Endothelial cell of hepatic sinusoid (primary cell): Measurements from ENCODE around the gene DPP6.

Experiments used
- in situ Hi-C: cut with HindIII; loops from 2 replicates; pipeline ENCODE4 v1.10.0; 2017; ENCODE audit warnings: low sequenced_read_pairs

DPP6 gene

DNA sequence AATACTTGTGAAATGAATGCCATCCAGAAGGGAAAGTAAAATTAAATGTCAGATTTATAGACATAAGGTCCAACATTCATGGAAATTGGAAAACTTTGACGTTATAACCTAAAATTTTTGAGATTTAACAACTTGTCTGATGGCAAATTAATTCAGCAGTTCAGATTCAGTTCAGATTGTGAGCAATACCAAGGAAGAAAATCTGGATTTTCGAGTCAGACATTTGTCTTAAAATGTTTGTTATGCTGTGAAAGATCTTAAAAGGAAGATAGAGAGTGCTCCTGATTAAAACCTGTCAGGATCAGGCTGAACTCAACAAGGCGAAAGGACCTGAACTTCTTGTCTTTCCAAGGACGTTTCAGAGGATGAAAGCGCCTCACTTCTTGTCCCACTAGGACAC lies 629.8 kb downstream of the DPP6 start:
- in situ Hi-C loops = no loop called here

DNA sequence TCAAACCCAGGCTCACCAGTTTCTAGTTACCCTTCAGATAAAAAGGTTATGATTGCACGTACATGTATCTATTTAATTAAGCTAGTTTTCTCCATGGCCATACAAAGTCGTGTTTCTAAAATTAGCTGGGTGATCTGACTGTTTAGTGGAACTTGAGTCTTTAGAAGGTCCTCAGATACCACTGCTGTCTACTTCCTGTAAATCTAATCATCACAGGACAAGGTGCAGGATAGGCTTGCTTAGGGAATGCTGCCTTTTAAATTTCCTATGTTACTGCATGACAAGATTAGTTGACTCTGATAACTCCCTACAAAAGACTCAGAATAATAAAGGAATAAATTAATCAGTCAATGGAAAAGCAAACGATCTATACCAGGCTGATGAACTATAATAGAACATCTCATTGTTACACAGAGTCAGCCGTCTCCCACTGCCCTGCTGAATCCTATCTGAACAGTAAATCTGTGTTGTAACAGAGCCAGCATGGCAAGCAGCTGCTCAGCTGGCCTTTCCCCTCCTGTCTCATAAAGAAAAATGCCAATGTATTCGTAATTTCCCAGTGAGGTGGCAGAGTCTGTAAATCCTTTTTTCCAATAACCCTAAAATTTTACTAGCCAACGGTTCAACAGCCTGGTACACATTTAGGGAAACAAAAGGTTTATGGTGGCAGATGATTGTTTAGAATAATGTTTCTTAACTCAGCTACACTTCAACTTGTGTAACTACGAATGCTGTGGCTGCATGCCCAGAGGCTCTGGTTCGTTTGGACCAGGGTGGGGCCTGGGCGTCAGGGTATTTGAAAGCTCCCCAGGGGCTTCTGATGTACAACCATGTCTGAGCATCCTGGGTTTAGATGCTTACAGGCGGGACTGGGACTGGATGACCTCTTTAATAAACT lies 632.7 kb downstream of the DPP6 start:
- in situ Hi-C loops = no loop called here

DNA sequence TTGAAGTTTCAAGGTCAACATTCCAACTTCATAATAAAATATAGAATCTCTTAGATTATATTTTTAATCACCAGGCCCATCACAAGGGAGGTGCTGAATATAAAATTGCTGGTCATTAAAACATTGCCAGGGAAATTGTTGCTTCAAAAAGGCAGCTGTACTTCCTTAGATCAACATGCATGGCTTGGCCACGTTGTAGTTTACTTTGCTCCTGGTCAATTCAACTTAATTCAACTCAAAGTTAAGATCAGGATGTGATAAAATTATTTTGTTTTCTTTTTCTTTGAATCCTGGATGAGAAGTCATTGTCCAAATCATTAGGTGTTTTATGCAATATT lies 633.3 kb downstream of the DPP6 start:
- in situ Hi-C loops = no loop called here

DNA sequence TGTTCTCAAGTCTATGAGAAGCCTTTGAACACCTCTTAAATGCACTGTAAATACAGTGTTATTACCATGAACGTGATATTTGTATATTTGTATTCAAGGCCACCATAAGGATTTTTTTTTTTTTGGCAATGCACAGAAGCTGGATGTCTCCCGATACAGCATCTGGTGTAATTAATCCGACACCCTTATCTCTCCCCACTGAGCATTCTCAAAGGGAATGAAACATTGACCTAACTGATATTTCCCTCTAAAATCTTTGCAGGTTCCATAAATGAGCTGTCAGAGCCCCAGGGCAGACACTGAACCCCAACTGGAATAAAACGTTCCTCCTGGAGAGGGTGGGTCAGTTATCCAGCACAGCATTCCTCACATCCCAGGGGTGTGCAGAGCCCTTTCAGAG lies 634.1 kb downstream of the DPP6 start:
- in situ Hi-C loops = no loop called here

DNA sequence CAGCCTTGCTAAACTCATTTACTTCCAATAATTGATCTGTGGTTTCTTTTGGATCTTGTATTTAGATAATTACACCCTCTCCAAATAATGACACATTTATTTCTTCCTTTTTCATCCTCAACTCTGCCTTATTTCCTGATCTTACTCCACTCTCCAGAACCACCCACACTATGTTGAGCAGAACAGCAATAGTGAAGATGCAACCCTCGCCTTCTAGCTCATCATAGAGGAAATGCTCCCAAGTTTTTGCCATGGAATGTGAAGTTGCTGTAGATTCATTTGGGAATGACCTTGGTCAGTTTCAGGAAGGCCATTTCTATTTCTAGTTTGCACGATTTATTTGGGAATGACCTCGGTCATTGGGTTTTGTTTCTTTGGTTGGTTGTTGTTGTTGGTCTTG lies 636.8 kb downstream of the DPP6 start:
- in situ Hi-C loops = no loop called here

DNA sequence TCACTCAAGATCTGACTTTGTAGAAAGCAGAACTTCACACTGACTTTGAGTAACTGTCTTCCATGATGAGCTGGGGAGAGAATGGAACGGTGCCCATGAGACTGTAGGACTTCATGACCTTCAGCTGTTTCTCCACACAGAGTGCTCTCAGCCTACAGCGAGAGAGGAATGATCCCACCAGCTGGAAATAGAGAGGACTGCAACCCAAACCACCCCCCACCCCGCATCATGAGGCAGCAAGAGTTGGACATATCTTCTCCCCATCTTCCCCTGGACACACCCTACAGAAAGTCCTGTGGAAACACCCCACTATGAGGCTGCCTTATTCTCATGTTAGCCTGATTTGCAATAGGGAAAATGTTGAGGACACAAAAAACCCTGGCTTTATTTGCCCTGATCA lies 638.2 kb downstream of the DPP6 start:
- in situ Hi-C loops = no loop called here

DNA sequence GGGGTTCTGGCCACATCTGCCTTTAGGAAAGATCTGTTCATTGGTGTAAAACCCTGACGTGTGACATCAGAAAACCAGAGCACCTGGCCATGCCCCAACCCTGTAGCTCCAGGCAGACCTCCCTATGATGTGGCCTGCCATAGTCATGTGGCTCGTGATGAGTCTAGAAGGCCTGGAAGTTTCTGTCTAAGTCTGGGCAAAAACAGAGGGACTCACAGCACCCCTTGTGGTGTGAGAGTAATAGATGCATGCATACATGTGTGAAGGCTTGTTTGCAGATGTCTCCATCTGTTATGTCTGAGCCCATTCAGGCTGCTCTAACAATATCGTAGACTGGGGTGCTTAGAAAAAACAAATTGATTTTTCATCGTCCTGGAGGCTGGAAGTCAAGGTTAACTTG lies 641.5 kb downstream of the DPP6 start:
- in situ Hi-C loops = no loop called here

DNA sequence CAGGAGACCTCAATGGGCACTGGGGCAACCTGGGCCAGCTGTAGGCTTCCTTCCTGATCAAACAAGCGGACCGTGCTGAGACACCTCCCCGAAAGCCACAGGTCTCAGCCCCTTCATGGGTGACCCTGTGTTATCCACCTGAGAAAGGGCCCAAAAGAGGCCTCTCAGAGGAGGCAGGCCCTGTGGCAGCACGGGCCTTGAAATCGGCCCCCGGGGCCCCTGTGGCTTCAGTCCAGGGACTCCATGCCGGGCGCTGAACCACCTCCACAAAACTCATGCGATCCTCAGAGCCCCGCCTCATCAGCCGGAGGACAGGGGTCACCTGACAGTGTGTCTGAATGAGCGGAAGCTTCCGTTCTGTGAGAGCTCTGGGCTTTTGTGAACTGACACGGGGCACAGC lies 643.6 kb downstream of the DPP6 start:
- in situ Hi-C loops = no loop called here

DNA sequence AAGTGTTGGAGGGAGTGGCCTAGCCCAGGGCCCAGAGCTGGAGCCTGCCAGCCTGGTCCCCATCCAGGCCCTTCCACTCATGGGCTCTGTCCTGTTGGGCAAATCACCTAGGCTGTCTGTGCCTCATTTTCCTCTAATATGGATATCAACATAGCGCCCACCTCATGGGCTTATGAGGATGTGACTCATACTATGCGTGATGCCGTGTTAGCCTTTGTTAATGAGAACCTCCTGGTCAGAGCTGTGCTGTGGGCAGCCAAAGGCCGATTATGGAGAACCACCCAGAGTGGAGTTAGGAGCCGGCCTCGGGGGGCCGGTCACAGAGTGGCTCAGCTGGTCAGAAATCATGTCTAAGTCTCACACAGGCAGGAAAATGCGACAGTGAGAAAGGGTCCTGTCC lies 644.4 kb downstream of the DPP6 start:
- in situ Hi-C loops = no loop called here

DNA sequence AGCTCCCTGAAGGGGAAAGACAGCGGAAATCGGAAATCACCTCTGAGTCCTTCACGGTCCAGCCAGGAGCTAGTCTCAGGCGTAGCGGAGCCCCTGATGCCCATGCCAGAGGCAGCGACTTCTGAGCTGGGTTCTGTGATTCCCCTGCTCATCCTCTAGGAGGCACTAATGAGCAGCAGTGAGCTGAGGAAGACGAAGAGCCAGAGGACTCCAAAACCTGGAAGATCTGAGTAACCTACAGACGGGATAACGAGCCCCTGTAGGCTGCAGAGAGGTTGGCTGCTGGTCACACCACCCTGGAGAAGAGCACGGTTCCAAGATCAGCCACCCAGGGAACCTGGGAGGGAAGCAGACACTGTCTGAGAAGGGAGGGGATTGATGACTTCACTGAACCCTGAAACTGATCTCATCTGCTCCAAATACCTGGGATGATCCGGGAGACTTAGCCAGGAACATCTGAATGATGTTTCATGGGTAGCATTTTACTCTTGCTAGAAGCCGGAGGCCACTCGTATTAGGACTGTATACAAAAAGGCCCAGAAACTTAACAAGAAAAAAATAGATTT lies 646.6 kb downstream of the DPP6 start:
- in situ Hi-C loops = no loop called here

DNA sequence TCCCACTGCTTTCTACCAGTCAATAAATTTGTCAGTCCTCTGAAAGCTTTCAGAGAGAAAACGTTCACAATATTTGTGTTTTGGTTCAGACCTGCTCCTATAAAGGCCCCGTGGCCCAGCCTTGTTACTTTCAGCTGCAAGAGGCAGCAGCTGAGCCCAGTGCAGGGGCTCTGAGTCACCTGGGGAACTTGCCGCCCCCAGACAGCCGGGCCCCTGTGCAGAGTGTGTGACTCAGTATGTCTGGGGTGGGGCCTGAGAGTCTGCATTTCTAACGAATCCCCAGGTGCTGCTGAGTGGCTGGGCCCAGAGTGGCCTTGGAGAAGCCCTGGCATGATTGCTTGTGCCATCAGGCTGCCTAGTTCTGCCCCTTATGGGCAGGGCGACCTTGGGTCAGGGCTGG lies 647.2 kb downstream of the DPP6 start:
- in situ Hi-C loops = no loop called here

DNA sequence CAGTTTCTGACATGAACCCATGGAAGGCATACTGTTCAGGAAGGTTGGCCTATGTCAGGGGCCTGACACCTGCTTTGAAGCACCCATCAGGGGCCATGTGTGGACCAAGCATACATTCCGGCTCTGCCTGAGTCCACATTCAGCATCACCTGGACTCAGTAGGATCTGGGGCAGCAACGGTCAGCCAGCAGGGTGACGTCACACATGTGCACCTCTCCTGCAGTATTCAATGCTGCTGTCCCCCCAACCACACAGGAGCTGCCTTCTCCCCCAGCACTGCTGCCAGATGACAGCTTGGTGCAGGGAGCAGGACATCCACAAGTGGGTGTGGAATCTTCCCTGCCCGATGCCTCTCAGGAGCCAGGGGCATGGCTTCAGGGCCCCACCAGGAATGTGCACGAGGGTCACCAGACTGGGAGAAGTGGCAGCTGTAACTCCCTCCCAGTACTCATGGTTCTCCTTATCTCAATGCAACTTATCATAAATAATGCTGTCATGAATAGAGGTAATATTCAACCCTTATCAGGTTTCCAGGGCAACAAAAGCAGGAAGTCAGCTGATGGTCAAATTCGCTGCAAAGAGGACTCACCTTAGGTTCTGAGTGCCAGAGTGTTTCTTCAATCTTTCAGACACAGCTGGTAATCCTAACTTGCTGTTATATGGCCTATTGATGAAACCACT lies 657.8 kb downstream of the DPP6 start:
- in situ Hi-C loops = no loop called here

DNA sequence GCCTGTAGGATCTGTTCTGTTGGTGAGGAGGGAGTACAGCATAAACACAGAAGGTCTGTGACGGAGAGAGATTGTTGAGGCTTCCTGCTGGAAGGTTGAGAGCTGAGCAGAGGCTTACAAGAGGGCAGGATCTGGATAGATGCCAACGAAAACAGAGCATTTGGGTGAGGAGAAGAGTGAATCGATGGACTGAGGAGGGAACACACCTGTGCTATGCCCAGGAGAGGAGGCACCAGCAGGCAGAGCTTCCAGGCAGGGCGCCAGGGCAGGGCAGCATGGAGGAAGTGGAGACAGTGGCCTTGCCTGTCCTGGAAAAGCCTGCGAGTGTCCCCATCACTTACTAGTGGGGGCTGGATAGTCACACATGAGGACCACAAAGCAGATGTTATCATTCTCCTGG lies 667.8 kb downstream of the DPP6 start:
- in situ Hi-C loops = no loop called here

DNA sequence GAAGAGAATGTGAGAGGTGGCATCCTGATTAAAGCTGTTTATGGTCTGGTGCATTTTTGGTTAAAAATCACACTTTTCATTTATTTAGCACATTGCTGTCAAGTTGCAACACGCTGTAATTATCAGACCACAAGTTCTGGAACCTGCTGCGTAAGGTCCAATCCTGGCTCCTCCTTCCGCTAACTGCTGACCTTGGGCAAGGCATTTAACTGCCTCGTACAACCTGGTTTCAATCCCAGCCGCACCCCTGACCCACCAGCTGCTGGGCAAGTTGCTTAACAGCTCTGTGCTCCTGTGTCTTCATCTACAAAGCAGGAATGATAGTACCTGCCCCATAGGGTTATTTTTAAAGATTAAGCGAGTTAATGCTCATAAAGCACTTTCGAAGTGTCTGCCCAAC lies 668.9 kb downstream of the DPP6 start:
- in situ Hi-C loops = no loop called here

DNA sequence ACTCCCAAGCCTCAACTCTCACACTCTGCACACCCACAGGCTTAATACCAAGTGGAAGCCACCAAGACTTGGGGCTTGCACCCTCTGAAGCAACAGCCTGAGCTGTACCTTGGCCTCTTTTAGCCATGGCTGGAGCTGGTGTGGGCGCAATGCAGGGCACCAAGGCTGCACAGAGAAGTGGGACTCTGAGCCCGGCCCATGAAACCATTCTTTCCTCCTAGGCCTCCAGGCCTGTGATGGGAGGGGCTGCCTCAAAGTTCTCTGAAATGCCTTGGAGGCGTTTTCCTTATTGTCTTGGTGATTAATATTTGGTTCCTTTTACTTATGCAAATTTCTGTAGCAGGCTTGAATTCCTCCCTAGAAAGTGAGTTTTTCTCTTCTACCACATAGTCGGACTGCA lies 674.2 kb downstream of the DPP6 start:
- in situ Hi-C loops = no loop called here

DNA sequence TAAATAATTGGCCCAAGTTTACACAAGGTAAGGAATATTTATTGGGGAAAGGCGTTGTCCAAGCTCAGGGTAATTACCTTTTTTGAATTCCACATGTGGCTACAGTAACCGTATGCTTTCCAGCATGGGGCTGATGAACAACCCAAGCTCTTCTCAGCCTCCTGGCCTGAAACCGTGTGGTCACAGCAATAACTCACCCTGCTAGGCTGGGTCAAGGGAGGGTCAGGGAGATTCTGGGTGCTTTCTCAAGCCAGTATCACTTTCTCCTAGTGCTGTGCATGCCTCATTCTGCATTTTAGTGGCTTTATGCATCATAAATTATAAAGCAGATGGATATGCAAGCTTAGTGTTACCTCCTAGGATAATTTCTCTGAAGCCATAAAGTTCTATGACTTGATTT lies 676.9 kb downstream of the DPP6 start:
- in situ Hi-C loops = no loop called here

DNA sequence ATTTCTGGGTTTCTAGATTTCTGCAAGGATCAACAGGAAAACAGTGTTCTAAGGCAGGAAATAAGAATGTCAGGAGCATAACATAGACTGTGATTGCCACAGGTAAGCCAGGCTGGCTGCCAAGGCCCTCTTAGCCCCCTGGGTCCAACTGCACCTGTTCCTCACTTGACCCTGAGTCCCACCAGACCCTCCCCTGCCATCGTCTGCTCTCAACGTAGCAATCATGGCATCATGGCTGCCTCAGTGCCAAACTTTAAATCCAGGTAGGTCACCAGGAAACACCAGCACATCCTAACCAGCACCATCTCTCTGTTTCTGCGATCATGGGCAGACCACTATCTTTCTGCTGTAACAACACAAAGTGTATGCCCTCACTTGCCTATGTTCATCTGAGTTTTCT lies 683.6 kb downstream of the DPP6 start:
- in situ Hi-C loops = no loop called here

DNA sequence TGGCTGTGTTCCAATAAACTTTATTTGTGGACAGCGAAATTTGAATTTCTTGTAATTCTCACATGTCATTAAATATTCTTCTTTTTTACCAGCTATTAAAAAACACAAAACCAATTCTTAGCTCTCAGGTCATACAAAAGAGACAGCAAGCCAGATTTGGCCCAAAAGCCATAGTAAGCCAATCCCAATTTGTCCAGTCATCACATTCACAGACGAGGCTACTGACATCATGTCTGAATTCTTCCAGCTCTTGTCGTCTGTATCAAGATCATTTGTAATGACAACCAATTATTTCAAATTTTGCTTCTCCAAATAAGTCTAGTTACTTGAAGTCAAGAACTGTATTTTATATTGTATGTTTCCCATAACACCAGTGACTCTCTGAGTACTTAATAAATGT lies 684.2 kb downstream of the DPP6 start:
- in situ Hi-C loops = no loop called here

DNA sequence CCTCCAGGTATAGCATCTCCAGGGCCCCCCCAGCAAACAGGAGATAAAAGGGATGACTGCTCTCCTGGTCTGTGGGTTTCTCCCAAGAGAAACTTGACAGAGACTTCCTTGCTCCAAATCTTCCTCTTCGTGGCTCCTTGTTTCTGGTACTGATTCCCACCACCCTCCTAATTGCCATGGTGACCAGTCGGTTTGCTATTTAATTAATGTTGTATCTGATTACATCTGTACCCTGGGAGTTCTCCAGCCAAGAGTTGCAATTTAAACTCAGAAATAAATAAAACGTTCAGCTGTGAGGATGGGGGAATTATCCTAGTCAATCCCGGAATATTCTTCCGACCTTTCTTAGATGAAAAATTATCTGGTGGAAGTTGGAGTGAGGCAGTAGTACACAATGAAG lies 686.0 kb downstream of the DPP6 start:
- in situ Hi-C loops = no loop called here

DNA sequence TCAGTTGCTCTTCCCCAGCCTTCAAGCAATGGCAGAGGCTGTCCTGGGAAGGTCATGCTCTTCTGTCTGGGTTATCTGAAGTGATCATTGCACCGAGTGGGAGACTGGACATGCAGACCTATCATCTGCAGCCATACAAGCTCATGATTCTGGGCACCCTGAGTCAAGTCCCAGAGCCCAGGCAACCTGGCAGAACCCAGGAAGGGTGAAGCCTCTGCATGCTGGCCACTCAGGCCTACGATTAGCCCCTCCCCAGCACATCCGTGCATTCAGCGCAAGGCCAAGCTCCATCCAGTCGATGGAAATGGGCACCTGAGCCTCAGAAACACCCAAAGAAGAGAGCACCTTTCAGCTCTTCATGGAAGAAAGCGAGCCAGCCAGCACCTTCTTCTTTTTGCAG lies 688.9 kb downstream of the DPP6 start:
- in situ Hi-C loops = no loop called here

DNA sequence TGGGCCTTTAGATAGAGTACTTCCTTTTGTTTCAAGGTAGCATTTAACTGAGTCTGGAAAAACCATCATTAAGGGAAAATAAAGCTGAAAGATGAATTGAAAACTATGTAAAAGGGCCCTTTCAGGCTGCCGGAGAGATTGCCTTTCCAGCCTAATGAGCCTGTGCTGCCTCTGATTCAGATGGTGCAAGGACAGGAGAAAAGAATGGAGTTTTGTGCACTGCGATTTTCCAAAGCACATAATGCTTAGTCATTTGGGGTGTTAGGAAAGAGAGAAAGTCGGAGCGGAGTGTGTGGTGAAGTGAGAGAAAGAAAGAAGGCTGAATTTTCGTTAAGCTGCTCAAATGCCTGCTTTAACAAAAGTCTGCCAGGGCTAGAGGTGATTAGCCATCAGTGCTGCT lies 691.0 kb downstream of the DPP6 start:
- in situ Hi-C loops = no loop called here

DNA sequence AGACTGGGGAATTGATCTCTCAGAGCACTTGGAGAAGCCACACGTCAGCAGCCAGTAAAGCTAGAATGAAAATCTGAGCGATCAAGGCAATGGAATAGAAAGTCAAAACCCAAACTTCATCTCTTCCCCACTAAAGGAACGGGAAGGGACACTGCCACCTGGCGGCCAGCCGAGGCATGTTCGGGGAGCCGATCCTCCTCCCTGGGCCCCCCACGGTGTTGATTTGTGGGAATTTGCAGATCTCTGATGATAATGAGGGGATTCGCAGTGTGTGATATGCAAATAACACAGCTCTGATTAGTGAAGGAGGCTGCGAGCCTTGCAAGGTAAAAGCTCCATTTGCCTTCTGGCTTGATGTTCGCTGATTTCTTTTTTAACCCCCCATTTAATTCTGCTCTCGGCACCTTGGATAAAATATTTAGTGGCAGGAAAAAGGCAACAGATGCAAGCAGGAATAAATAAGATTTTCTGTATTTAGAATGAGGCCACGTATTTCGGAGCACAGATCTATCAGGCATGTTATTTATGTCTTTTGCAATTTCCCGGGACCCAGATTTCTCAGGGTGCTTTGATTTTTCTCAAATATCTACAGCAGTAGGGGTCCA lies 692.2 kb downstream of the DPP6 start:
- in situ Hi-C loops = no loop called here
